Stomach (tissue), 9 donors: ENCODE results near the gene SNX20. TPM values are rescaled to one million over a fixed set of nuclear protein-coding genes. Genes with fewer than 3 reads are reported as not detected.
A peak's percentile ranks its signal among the peaks of the same experiment; 100 is the strongest.

Experiments
- DNase-seq, 2 donors: peaks; one replicate each; pipeline versions ENCODE4 v3.0.0 to v3.0.0-alpha.2; 2013 to 2019
- H3K27ac ChIP-seq, 5 donors: fragments of 200-600 bp in 4 of 5; sonication (generic) in 4 of 5; one replicate each; pipeline ENCODE4 v1.5.1; 2013 to 2019; ENCODE audit warnings: mild to moderate bottlenecking in 1 of 5, moderate library complexity in 1 of 5
- H3K27me3 ChIP-seq, 3 donors: fragments of 200-600 bp; sonication (generic); one replicate each; pipeline ENCODE4 v1.5.1; 2017 to 2019; ENCODE audit warnings: mixed run types in 1 of 3
- H3K36me3 ChIP-seq, 4 donors: fragments of 200-600 bp; sonication (generic); 1 replicate in 3 of 4; 2 replicates in 1 of 4; pipeline ENCODE4 v1.5.1; 2016 to 2019
- H3K4me1 ChIP-seq, 4 donors: fragments of 200-600 bp; sonication (generic); one replicate each; pipeline ENCODE4 v1.5.1; 2016 to 2019
- H3K4me3 ChIP-seq, 4 donors: fragments of 200-600 bp; sonication (generic) in 3 of 4; one replicate each; pipeline ENCODE4 v1.5.1; 2016 to 2019; ENCODE audit warnings: mild to moderate bottlenecking in 1 of 4
- H3K9me3 ChIP-seq, 4 donors: fragments of 200-600 bp; sonication (generic); one replicate each; pipeline ENCODE4 v1.5.1; 2016 to 2019
- CTCF ChIP-seq, 7 experiments: fragments of 450-650 bp in 4 of 7; fragments of 200-600 bp in 3 of 7; sonication (generic) in 3 of 7; IDR thresholded peaks; one replicate each; pipeline ENCODE4 v1.5.1; 2016 to 2019; ENCODE audit warnings: antibody characterized with exemption in 7 of 7, control low read depth in 2 of 7, mild to moderate bottlenecking in 1 of 7
- EP300 ChIP-seq: sonication (generic); formaldehyde crosslinking; IDR thresholded peaks from one replicate; pipeline ENCODE4 v1.6.1; 2017; ENCODE audit warnings: antibody characterized with exemption
- POLR2A ChIP-seq, 4 donors: fragments of 450-650 bp; IDR thresholded peaks; one replicate each; pipeline ENCODE4 v1.6.1; 2016; ENCODE audit warnings: antibody characterized with exemption in 4 of 4, control low read depth in 2 of 4, mild to moderate bottlenecking in 1 of 4, moderate library complexity in 1 of 4
- POLR2AphosphoS5 ChIP-seq, 3 donors: sonication (generic); formaldehyde crosslinking; IDR thresholded peaks; one replicate each; pipeline ENCODE4 v1.6.1; 2016; ENCODE audit warnings: antibody characterized with exemption in 3 of 3
- WGBS, 5 donors: extraction: QIAGEN DNeasy Blood & Tissue Kit in 3 of 5; methylation state at CpG; one replicate each; pipeline versions ENCODE4 v1.1.5 to v1.1.7; 2013 to 2018; 5-methylcytosine and 5-hydroxymethylcytosine counted together
- intact Hi-C: fragments of 100-400 bp; cut with DNase I; formaldehyde crosslinking; loops from one replicate; pipeline ENCODE4 v1.15.1; 2023; ENCODE audit warnings: low total_unique reads
- polyA plus RNA-seq, 3 donors: library from polyadenylated mRNA; stranded (reverse); fragments of 200-250 nt; gene quantifications; one replicate each; pipeline ENCODE4 v1.2.3, GENCODE V29; 2013
- total RNA-seq, 5 donors: library from RNA; depleted of rRNA; stranded (reverse); fragments of >200 nt; gene quantifications; one replicate each; pipeline versions ENCODE4 v1.1.0 to v1.2.3, GENCODE V29; 2014 to 2016
- donor health status: healthy with polysubstance abuse.
- donor health status: Bipolar disorder and iron deficiency.
- donor health status: healthy.

Gene SNX20
- total and polyA plus RNA-seq, 8 donors, result 0.29 to 7.4 (median 1.1) TPM; not detected in 1

GRCh38 chr16:50630394-50631020 lies 50.6 kb downstream of the SNX20 start:
- 89 to 98% (median 95%) methylated on average over 11 of the region's 11 CpGs for WGBS, 5 donors
- intact Hi-C loops, result no loop called here

GRCh38 chr16:50629334-50629733 lies 51.8 kb downstream of the SNX20 start:
- no peaks in the 10 kb centered on the region for H3K27me3 ChIP-seq

More at GRCh38 chr16:50630394-50631020, 50.6 kb downstream of the SNX20 start:
- no peak for DNase-seq
- H3K27ac ChIP-seq, result no peak overlapping the region
- H3K36me3 ChIP-seq, result peaks cover 0 to 42% (median 15%) of the 10 kb centered on the region in 4 donors
- no peaks in the 10 kb centered on the region for H3K9me3 ChIP-seq
- no peak overlapping the region for H3K4me3 ChIP-seq
- TF ChIP-seq CTCF (IDR thresholded peaks at IDR 0.05) (no peak), EP300 (no peak), POLR2A (IDR thresholded peaks at IDR 0.05) (no peak), POLR2AphosphoS5 (IDR thresholded peaks at IDR 0.05) (no peak)
- peaks cover 8 to 32% (median 22%) of the 10 kb centered on the region in 4 donors for H3K4me1 ChIP-seq
- H3K27me3 ChIP-seq, result no peaks in the 10 kb centered on the region

GRCh38 chr16:50628156-50628802 lies 52.8 kb downstream of the SNX20 start:
- intact Hi-C loops, result no loop called here
- no peak for DNase-seq
- WGBS, 5 donors, result 89 to 98% (median 96%) methylated on average over 9 of the region's 9 CpGs
- Histone ChIP-seq H3K4me1 (peaks cover 8 to 39% (median 26%) of the 10 kb centered on the region in 4 donors), H3K27ac (no peak overlapping the region), H3K27me3 (no peaks in the 10 kb centered on the region), H3K4me3 (no peak overlapping the region), H3K9me3 (no peaks in the 10 kb centered on the region), H3K36me3 (peaks cover 0 to 27% (median 13%) of the 10 kb centered on the region in 4 donors)
- no peak for TF ChIP-seq EP300
- no peak for TF ChIP-seq POLR2AphosphoS5 (IDR thresholded peaks at IDR 0.05)
- TF ChIP-seq POLR2A (IDR thresholded peaks at IDR 0.05), result no peak
- no peak for TF ChIP-seq CTCF (IDR thresholded peaks at IDR 0.05)

More at GRCh38 chr16:50629334-50629733, 51.8 kb downstream of the SNX20 start:
- DNase-seq, result no peak
- Histone ChIP-seq H3K4me3 (no peak overlapping the region), H3K4me1 (peaks cover 8 to 32% (median 24%) of the 10 kb centered on the region in 4 donors), H3K9me3 (no peaks in the 10 kb centered on the region), H3K36me3 (peaks cover 0 to 38% (median 15%) of the 10 kb centered on the region in 4 donors), H3K27ac (no peak overlapping the region)
- 77 to 86% (median 80%) methylated on average over 4 of the region's 4 CpGs for WGBS, 5 donors
- TF ChIP-seq POLR2AphosphoS5 (IDR thresholded peaks at IDR 0.05), result no peak
- no peak for TF ChIP-seq EP300
- TF ChIP-seq POLR2A (IDR thresholded peaks at IDR 0.05), result no peak
- TF ChIP-seq CTCF (IDR thresholded peaks at IDR 0.05), result no peak
- intact Hi-C loops, result no loop called here

- TF ChIP-seq POLR2AphosphoS5 (IDR thresholded peaks at IDR 0.05), result peak in 1 of 3 donors; percentile 47
- no peak for TF ChIP-seq EP300
- TF ChIP-seq CTCF (IDR thresholded peaks at IDR 0.05), result peak in 4 of 7 experiments; percentile 9 to 29 (median 22)
- TF ChIP-seq POLR2A (IDR thresholded peaks at IDR 0.05), result no peak
- Histone ChIP-seq H3K4me1 (peaks cover 8 to 39% (median 26%) of the 10 kb centered on the region in 4 donors), H3K4me3 (no peak overlapping the region), H3K9me3 (no peaks in the 10 kb centered on the region), H3K27me3 (no peaks in the 10 kb centered on the region), H3K36me3 (peaks cover 0 to 20% (median 11%) of the 10 kb centered on the region in 4 donors), H3K27ac (peak overlapping the region in 1 of 5 donors; percentile 42)
- DNase-seq, result peak; percentile 35 to 86
- intact Hi-C loops, result no loop called here
- WGBS, 5 donors, result 6 to 24% (median 21%) methylated on average over 10 of the region's 10 CpGs
Measured at GRCh38 chr16:50627419-50627818, 53.7 kb downstream of the SNX20 start.
